ENCODE data around the gene NTSR1. TPM values are rescaled to one million over a fixed set of nuclear protein-coding genes. Genes with fewer than 3 reads are reported as not detected.
"Not testable (repeated sequence)": the region's sequence is repeated elsewhere in the genome, so short reads cannot be mapped to it uniquely, and the experiment has no call there.

NTSR1 gene
- total and polyA plus RNA-seq, 7 donors = 0.60 to 54.0 (median 8.8) TPM; not detected in 1

DNA sequence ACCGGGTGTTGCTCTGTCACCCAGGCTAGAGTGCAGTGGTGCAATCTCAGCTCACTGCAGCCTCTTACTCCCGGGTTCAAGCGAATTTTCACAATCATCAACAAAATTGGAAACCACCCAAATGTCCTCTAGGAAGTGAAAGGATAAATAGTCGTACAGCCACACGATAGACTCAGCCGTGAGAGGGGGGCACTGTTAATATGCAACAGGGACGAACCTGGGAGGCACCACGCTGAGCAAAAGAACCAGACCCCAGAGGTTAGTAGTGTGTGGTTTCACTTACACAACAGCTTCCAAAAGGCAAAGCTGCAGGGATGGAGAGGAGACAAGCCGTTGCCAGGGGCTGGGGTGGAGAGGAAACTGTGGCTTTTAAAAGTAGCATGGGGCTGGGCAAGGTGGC is 30.1 kb upstream of the NTSR1 start:
- Histone ChIP-seq H3K4me3 (no peak overlapping the region), H3K9me3 (peaks cover 0 to 3% (median under 1%) of the 10 kb centered on the region in 4 donors), H3K27me3 (no peaks in the 10 kb centered on the region), H3K27ac (no peak overlapping the region), H3K36me3 (no peaks in the 10 kb centered on the region), H3K4me1 (no peaks in the 10 kb centered on the region)
- 29 to 44% methylated on average over 9 of the region's 9 CpGs for WGBS, 2 donors
- no peak for DNase-seq
- TF ChIP-seq CTCF (IDR thresholded peaks at IDR 0.05) (no peak), POLR2AphosphoS5 (IDR thresholded peaks at IDR 0.05) (no peak), EP300 (IDR thresholded peaks at IDR 0.05) (no peak), POLR2A (IDR thresholded peaks at IDR 0.05) (no peak)
- intact Hi-C loops (cut with DNase I) = no loop called here

DNA sequence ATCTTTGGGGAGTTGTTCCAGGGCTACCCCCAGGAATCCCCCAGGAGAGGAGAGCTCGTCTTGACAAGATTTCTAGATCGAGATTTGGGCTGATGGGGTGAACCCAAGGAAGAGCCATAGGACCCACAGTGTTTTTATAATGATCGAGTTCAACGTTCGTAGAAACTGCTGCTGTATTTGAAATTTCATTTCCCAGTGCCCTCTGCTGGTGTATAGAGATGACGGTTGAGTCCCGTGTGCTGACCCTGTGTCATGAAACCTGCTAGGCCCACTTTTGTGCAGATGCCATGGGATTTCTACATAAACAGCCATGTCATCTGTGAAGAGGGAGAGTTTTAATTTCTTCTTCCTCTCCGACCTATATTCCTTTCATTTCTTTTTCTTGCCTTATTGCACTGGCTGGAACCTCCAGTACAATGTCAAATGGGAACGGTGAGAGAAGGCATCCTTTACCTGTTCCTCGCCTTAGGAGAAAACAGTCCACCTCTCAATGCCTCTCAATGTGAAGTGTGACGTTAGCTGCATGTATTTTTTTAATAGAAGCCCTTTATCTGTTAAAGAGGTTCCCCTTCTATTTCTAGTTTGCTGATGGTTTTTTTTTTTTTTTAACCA is 28.6 kb upstream of the NTSR1 start:
- no peak for DNase-seq
- Histone ChIP-seq H3K27ac (no peak overlapping the region), H3K4me1 (no peaks in the 10 kb centered on the region), H3K27me3 (peaks cover 0 to 7% (median 0%) of the 10 kb centered on the region in 3 donors), H3K4me3 (no peak overlapping the region), H3K36me3 (no peaks in the 10 kb centered on the region), H3K9me3 (peaks cover 0 to 3% (median under 1%) of the 10 kb centered on the region in 4 donors)
- TF ChIP-seq EP300 (IDR thresholded peaks at IDR 0.05) (no peak), POLR2AphosphoS5 (IDR thresholded peaks at IDR 0.05) (no peak), POLR2A (IDR thresholded peaks at IDR 0.05) (no peak), CTCF (IDR thresholded peaks at IDR 0.05) (no peak)
- WGBS, 2 donors = 96% methylated on average over 11 of the region's 11 CpGs
- intact Hi-C loops (cut with DNase I) = no loop called here

- TF ChIP-seq EP300 (IDR thresholded peaks at IDR 0.05) = no peak
- no peak for TF ChIP-seq POLR2AphosphoS5 (IDR thresholded peaks at IDR 0.05)
- no peak for TF ChIP-seq CTCF (IDR thresholded peaks at IDR 0.05)
- no peak for TF ChIP-seq POLR2A (IDR thresholded peaks at IDR 0.05)
- H3K9me3 ChIP-seq = peaks cover 0 to 3% (median under 1%) of the 10 kb centered on the region in 4 donors
- peaks cover 0 to 9% (median 0%) of the 10 kb centered on the region in 3 donors for H3K27me3 ChIP-seq
- peaks cover 0 to under 1% (median 0%) of the 10 kb centered on the region in 4 donors for H3K4me1 ChIP-seq
- DNase-seq = no peak
- H3K27ac ChIP-seq = no peak overlapping the region
- no peaks in the 10 kb centered on the region for H3K36me3 ChIP-seq
- 92 to 95% methylated on average over 30 of the region's 30 CpGs for WGBS, 2 donors
- intact Hi-C loops (cut with DNase I) = no loop called here
- no peak overlapping the region for H3K4me3 ChIP-seq
These were observed 25.6 kb upstream of the NTSR1 start for GRCh38 chr20:62682912-62683517.

- H3K9me3 ChIP-seq = not testable (repeated sequence)
- 95 to 97% methylated on average over 43 of the region's 52 CpGs for WGBS, 2 donors
These were observed 24.8 kb upstream of the NTSR1 start for GRCh38 chr20:62683660-62684322.

GRCh38 chr20:62684981-62685380 is 23.7 kb upstream of the NTSR1 start:
- Histone ChIP-seq H3K36me3 (no peaks in the 10 kb centered on the region), H3K4me3 (no peak overlapping the region), H3K9me3 (peaks cover 0 to 2% (median under 1%) of the 10 kb centered on the region in 4 donors), H3K4me1 (peaks cover 0 to 12% (median 9%) of the 10 kb centered on the region in 4 donors), H3K27me3 (peaks cover 0 to 9% (median 0%) of the 10 kb centered on the region in 3 donors), H3K27ac (no peak overlapping the region)
- no peak for DNase-seq
- TF ChIP-seq EP300 (IDR thresholded peaks at IDR 0.05) = no peak
- no peak for TF ChIP-seq POLR2A (IDR thresholded peaks at IDR 0.05)
- TF ChIP-seq POLR2AphosphoS5 (IDR thresholded peaks at IDR 0.05) = no peak
- no peak for TF ChIP-seq CTCF (IDR thresholded peaks at IDR 0.05)
- intact Hi-C loops (cut with DNase I) = no loop called here
- WGBS, 2 donors = 53 to 74% methylated on average over 12 of the region's 12 CpGs

More at GRCh38 chr20:62683660-62684322, 24.8 kb upstream of the NTSR1 start:
- H3K4me1 ChIP-seq; DNase-seq; H3K36me3 ChIP-seq; H3K4me3 ChIP-seq; H3K27ac ChIP-seq; intact Hi-C loops (cut with DNase I); H3K27me3 ChIP-seq: not testable (repeated sequence)

Data from sigmoid colon (tissue), 7 donors.